Hepatocyte (in vitro differentiated cells): ENCODE results near the gene CLEC2A. TPM values are rescaled to one million over a fixed set of nuclear protein-coding genes. Genes with fewer than 3 reads are reported as not detected.
"Not testable (repeated sequence)": the region's sequence is repeated elsewhere in the genome, so short reads cannot be mapped to it uniquely, and the experiment has no call there.

Source experiments
- DNase-seq: peaks from one replicate; pipeline ENCODE4 v3.0.0-alpha.2; 2016; ENCODE audit warnings: low spot score
- H2AFZ ChIP-seq: fragments of 200-600 bp; sonication (generic); 2 replicates; pipeline ENCODE4 v1.6.0; 2016; ENCODE audit warnings: antibody characterized with exemption, mild to moderate bottlenecking
- H3K27ac ChIP-seq: fragments of 200-600 bp; sonication (generic); 2 replicates; pipeline ENCODE4 v1.5.1; 2016; ENCODE audit warnings: mild to moderate bottlenecking
- H3K27me3 ChIP-seq: fragments of 200-600 bp; sonication (generic); 2 replicates; pipeline ENCODE4 v1.6.1; 2016
- H3K36me3 ChIP-seq: fragments of 200-600 bp; sonication (generic); replicated peaks from 2 replicates; pipeline ENCODE4 v1.5.1; 2016; ENCODE audit warnings: low read depth; ENCODE audit not compliant: insufficient read depth
- H3K4me1 ChIP-seq: fragments of 200-600 bp; sonication (generic); 2 replicates; pipeline ENCODE4 v1.5.1; 2016; ENCODE audit warnings: mild to moderate bottlenecking, moderate library complexity; ENCODE audit not compliant: insufficient read depth
- H3K4me2 ChIP-seq: fragments of 200-600 bp; sonication (generic); 2 replicates; pipeline ENCODE4 v1.6.0; 2016
- H3K4me3 ChIP-seq: fragments of 200-600 bp; sonication (generic); 2 replicates; pipeline ENCODE4 v1.5.1; 2016; ENCODE audit warnings: mild to moderate bottlenecking
- H3K79me2 ChIP-seq: fragments of 200-600 bp; sonication (generic); 2 replicates; pipeline ENCODE4 v1.6.0; 2017; ENCODE audit warnings: mild to moderate bottlenecking
- H3K9me2 ChIP-seq: fragments of 200-600 bp; sonication (generic); replicated peaks from 2 replicates; pipeline ENCODE4 v1.6.0; 2017; ENCODE audit warnings: mild to moderate bottlenecking; ENCODE audit not compliant: insufficient read depth
- H3K9me3 ChIP-seq: fragments of 200-600 bp; sonication (generic); 2 replicates; pipeline ENCODE4 v1.5.1; 2016; ENCODE audit warnings: low read depth, mild to moderate bottlenecking
- H4K20me1 ChIP-seq: fragments of 200-600 bp; sonication (generic); 2 replicates; pipeline ENCODE4 v1.6.0; 2016; ENCODE audit warnings: mild to moderate bottlenecking; ENCODE audit not compliant: insufficient read depth, poor library complexity, severe bottlenecking
- CTCF ChIP-seq: fragments of 200-600 bp; sonication (generic); IDR thresholded peaks from 2 replicates; pipeline ENCODE4 v1.5.1; 2016; ENCODE audit warnings: antibody characterized with exemption, mild to moderate bottlenecking; ENCODE audit not compliant: poor library complexity
- EZH2 ChIP-seq: fragments of 200-600 bp; sonication (generic); IDR thresholded peaks from 2 replicates; pipeline ENCODE4 v1.6.1; 2016; ENCODE audit warnings: antibody characterized with exemption, mild to moderate bottlenecking, borderline replicate concordance
- EZH2phosphoT487 ChIP-seq: fragments of 200-600 bp; sonication (generic); IDR thresholded peaks from one replicate; pipeline ENCODE4 v1.6.1; 2018; ENCODE audit warnings: antibody characterized with exemption, mild to moderate bottlenecking, low read depth, moderate library complexity; ENCODE audit not compliant: unreplicated experiment, severe bottlenecking
- WGBS: methylation state at CpG from one replicate; pipeline ENCODE4 v1.1.6; 2016; ENCODE audit warnings: low lambda C conversion rate; ENCODE audit errors: missing lambda C conversion rate; 5-methylcytosine and 5-hydroxymethylcytosine counted together
- polyA plus RNA-seq: library from polyadenylated mRNA; unstranded; fragments of >200 nt; fragmentation: Nextera tagmentation; extraction: Ambion mirVana; gene quantifications from 2 replicates; pipeline ENCODE4 v1.2.1, GENCODE V29; 2016
- total RNA-seq: library from RNA; depleted of rRNA; stranded (reverse); fragments of >200 nt; gene quantifications from 2 replicates; pipeline ENCODE4 v1.2.3, GENCODE V29; 2014

Gene CLEC2A
- total and polyA plus RNA-seq, 2 experiments from 2014 or later = not detected

- Histone ChIP-seq H3K27ac (no peak overlapping the region), H3K36me3 (no peaks in the 10 kb centered on the region), H3K4me2 (no peak overlapping the region), H3K9me2 (no peaks in the 10 kb centered on the region), H3K4me1 (no peaks in the 10 kb centered on the region), H3K79me2 (no peaks in the 10 kb centered on the region), H3K9me3 (no peaks in the 10 kb centered on the region), H3K4me3 (no peak overlapping the region), H3K27me3 (no peaks in the 10 kb centered on the region), H2AFZ (no peak overlapping the region), H4K20me1 (no peaks in the 10 kb centered on the region)
- no peak for TF ChIP-seq EZH2phosphoT487
- TF ChIP-seq EZH2 = no peak
- no peak for TF ChIP-seq CTCF
- DNase-seq = no peak
Observed at GRCh38 chr12:9957834-9958233, 25.7 kb upstream of the CLEC2A start.

- not testable (repeated sequence) for H3K9me2 ChIP-seq, H3K79me2 ChIP-seq, H3K36me3 ChIP-seq, H2AFZ ChIP-seq, H3K27me3 ChIP-seq, H3K4me2 ChIP-seq, H3K27ac ChIP-seq, H3K9me3 ChIP-seq, DNase-seq, H3K4me1 ChIP-seq, H3K4me3 ChIP-seq, H4K20me1 ChIP-seq
- 87% methylated on average over 2 of the region's 55 CpGs for WGBS
Observed at GRCh38 chr12:9952954-9953729, 21.0 kb upstream of the CLEC2A start.

GRCh38 chr12:9951026-9951675, 19.0 kb upstream of the CLEC2A start:
- no peaks in the 10 kb centered on the region for H3K79me2 ChIP-seq
- no peak overlapping the region for H3K4me3 ChIP-seq
- H3K4me2 ChIP-seq = no peak overlapping the region
- no peaks in the 10 kb centered on the region for H3K9me3 ChIP-seq
- DNase-seq = no peak
- H4K20me1 ChIP-seq = no peaks in the 10 kb centered on the region
- WGBS = 90% methylated on average over 5 of the region's 5 CpGs
- H3K4me1 ChIP-seq = no peaks in the 10 kb centered on the region
- no peaks in the 10 kb centered on the region for H3K36me3 ChIP-seq
- H3K27ac ChIP-seq = no peak overlapping the region
- no peaks in the 10 kb centered on the region for H3K9me2 ChIP-seq
- H2AFZ ChIP-seq = no peak overlapping the region
- no peaks in the 10 kb centered on the region for H3K27me3 ChIP-seq
- TF ChIP-seq EZH2 = no peak
- no peak for TF ChIP-seq CTCF
- no peak for TF ChIP-seq EZH2phosphoT487

- Histone ChIP-seq H3K27ac (no peak overlapping the region), H3K36me3 (no peaks in the 10 kb centered on the region), H3K4me1 (no peaks in the 10 kb centered on the region), H3K9me3 (no peaks in the 10 kb centered on the region), H4K20me1 (no peaks in the 10 kb centered on the region), H3K9me2 (no peaks in the 10 kb centered on the region), H3K27me3 (no peaks in the 10 kb centered on the region), H2AFZ (no peak overlapping the region), H3K4me3 (no peak overlapping the region), H3K79me2 (no peaks in the 10 kb centered on the region), H3K4me2 (no peak overlapping the region)
- DNase-seq = no peak
- WGBS = 85% methylated on average over 3 of the region's 3 CpGs
- TF ChIP-seq EZH2phosphoT487 (no peak), EZH2 (no peak), CTCF (no peak)
Observed at GRCh38 chr12:9948606-9949296, 16.6 kb upstream of the CLEC2A start.
